GM18867 (cell line): ENCODE data around the gene MARCO.

ENCODE experiments used
- ATAC-seq: cut with Tn5 transposase; IDR thresholded peaks from one replicate; pipeline ENCODE4 v1.9.1; 2021; ENCODE audit warnings: mild to moderate bottlenecking, moderate library complexity; ENCODE audit not compliant: unreplicated experiment

Gene MARCO

DNA sequence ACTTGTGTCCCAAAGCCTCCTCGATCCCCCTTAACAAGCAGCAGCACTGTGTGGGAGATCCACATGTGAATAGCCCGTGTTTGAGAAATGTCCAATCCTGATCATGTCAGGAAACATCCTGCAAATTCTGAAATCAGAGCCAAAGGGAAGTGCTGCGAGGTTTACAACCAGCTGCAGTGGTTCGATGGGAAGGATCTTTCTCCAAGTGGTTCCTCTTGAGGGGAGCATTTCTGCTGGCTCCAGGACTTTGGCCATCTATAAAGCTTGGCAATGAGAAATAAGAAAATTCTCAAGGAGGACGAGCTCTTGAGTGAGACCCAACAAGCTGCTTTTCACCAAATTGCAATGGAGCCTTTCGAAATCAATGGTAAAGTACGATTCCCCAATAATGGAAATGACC is at the start of gene MARCO:
TSS of gene MARCO (plus strand) at position 164 of the 400 bp plus-strand sequence. CDS start at position 271, 107 bp downstream.
- ATAC-seq, result no peak

DNA sequence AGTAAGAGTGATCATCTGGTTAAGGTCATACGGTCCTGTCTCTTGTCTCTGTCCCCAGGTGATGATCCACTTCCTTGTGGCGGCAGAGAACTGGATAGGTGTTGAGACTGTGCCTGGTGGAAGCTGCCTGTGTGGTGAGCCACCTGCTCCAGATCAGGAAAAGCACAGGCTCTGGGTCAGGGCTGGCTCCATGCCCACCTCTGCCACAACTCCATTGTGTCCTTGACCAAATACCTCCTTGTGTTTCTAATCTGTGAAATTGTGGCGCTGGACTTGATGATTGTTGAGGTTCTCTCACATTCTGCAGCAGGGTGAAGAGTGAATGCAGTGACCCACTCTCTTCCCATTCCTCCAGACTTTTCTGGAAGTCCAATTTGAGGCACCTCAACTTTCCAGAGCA is 48.9 kb upstream of the MARCO start:
- ATAC-seq, result no peak

GRCh38 chr2:118902266-118903028 is 39.5 kb upstream of the MARCO start:
- ATAC-seq, result no peak

- ATAC-seq, result no peak
Measured at GRCh38 chr2:118903029-118903351, 39.0 kb upstream of the MARCO start.

GRCh38 chr2:118903551-118904479 is 38.2 kb upstream of the MARCO start:
- no peak for ATAC-seq

GRCh38 chr2:118905206-118905605 is 36.8 kb upstream of the MARCO start:
- ATAC-seq, result no peak

- ATAC-seq, result no peak
Measured at GRCh38 chr2:118906186-118906585, 35.8 kb upstream of the MARCO start.

GRCh38 chr2:118907759-118908158 is 34.2 kb upstream of the MARCO start:
- no peak for ATAC-seq

DNA sequence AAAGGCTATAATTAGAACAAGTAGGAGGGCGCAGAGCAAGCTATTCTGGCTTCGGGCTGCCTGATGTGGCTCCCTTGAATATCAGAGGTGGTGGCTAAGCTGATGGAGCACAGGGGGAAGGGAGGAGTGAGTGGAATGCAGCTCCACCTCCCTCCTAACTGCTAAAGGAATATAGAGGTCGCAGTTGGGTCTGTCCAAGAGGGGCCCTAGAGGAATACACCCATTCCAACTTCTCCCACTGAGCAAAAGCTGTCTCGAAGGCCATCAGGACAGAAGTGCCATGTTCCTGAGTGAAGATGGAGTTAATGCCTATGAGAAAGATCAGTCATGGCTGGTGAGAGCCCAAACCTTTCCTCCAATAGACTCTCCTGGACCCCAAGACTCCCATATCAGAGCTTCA is 32.8 kb upstream of the MARCO start:
- ATAC-seq, result no peak

- no peak for ATAC-seq
Measured at GRCh38 chr2:118911166-118911856, 30.7 kb upstream of the MARCO start.

DNA sequence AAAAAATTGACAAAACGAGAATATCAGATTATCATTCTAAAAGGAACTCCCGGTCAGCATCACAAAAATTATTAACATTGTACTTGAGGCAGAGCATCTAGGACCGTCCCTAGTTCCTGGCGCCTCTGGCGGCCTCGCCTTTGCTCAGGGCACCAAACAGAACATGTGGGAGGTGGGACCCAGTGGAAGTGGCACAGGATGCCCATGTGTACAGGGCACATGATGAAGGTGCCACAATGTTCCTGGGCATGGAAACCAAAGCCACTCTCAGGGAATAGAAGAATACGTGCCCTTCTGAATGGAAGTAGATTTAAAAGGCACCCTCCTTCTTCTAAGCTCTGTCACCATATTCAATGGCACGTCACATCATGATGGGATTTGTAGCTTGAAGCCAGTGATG is 30.1 kb upstream of the MARCO start:
- ATAC-seq, result no peak

DNA sequence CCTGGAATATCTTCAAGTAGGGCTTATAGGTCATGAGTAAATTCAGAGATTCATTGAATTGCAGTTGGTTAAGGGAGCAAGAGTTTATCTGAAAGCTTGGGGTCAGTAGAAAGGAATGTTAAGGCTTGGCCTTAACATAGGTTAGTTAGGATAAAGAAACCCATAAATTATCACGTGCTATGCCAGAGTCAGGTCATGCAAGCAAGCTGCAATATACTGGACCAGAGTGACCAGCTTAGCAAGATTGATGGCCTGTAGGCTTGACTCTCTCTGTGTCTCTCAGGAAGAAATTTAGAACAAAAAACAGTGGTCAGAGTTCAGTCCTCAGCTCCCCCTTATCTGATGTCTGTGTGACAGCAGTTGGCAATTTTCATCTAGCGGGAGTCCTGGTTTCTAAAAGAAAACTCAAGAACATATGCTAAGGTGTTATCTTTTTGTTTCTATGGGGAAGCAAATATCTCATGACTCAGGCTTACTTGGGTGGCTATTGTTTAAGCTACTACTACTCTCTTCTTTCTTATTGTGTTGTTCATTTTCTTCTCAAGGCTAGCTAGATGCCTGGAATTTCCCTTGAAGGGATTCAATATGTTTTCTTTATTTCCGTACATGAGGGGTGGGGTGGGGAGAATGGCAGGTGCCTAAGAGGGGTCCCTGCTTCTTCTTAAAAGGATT is 28.7 kb upstream of the MARCO start:
- ATAC-seq, result no peak

- ATAC-seq, result no peak
Measured at GRCh38 chr2:118913803-118914645, 28.0 kb upstream of the MARCO start.

- ATAC-seq, result no peak
Measured at GRCh38 chr2:118914721-118915453, 27.1 kb upstream of the MARCO start.

DNA sequence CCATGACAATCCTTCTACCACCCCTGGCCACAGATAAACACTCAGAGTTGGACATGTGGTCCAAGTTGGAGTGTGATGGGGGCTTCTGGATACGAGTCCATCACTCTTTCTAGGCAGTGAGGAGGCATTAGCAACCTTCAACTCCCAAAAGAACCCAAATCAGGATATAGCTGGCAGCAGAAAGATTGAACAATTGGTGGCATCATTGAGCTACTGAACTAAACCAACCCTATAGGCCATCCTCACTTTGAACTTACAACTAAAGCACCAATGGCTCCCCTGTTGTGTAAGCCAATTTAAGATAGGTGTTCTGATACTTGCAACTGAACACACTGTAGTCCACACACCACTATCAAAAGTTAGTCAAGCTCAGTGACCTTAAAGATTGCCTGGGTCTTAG is 24.0 kb upstream of the MARCO start:
- ATAC-seq, result no peak

DNA sequence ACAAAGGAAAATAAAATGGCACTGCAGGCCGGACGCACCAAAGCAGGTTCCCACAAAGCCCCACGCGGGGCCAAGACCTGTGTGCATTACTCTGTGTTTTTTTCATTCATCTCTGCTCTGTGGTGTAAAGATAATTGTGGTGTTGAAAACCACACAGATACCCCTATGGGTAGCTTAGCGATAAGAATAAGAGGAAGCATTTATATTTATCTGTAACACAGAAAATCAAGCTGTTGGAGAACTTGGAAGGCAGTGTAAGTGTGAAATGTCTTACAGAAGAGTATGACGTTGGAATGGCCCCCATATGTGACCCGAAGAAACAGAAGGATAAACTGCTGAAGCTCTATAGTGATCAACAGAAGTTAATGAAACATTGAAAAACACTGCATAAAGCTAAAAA is 20.3 kb upstream of the MARCO start:
- no peak for ATAC-seq

- ATAC-seq, result no peak
Measured at GRCh38 chr2:118922254-118922653, 19.7 kb upstream of the MARCO start.

DNA sequence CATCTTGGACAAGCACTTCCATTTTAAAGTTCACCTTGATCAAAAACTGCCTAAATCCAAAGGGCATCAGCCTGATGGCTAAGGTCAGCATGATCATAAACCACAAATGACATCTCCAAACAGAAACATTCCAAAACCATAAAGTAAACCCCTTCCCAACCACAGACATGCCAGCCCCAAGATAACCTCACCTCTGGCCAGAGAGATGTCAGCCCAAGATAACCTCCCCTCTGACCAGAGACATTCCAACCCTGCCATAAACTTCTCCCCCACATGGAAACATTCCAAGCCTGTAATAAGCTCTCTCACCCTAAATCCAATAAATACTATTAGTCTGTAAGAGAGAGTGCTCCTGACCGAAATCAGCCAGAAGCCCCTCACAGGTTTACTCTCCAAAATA is 18.6 kb upstream of the MARCO start:
- ATAC-seq, result no peak

DNA sequence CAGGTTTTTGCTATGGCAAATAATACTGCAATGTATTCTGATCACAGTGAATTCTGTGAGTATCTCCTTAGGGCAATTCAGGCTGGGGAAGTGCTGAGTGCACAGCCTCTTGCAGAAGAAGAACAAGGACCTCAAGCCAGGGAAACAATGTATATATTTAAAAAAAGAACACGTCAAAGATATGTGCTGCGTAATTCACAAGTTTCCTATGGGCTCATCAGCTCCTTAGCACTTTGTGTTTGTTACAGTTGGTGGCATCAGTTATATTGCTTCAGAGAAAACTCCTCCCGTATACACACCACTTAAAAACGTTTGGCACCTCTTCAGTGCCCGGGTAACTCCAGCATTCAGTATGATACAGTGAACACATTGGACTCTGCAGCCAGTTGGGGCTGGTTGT is 16.5 kb upstream of the MARCO start:
- ATAC-seq, result no peak
